Ovary (tissue), 9 donors: ENCODE measurements around the gene RPS6KL1. TPM values are rescaled to one million over a fixed set of nuclear protein-coding genes. Genes with fewer than 3 reads are reported as not detected.

Experiments used
- DNase-seq, 5 donors: peaks; one replicate each; pipeline ENCODE4 v3.0.0-alpha.2; 2019 to 2020
- H3K27ac ChIP-seq, 2 donors: fragments of 200-600 bp; one replicate each; pipeline versions ENCODE4 v1.5.1 to v1.8.0; 2019 to 2022
- H3K27me3 ChIP-seq: fragments of 200-600 bp; one replicate; pipeline ENCODE4 v1.8.0; 2022
- H3K36me3 ChIP-seq: fragments of 200-600 bp; sonication (generic); one replicate; pipeline ENCODE4 v1.5.1; 2019
- H3K4me1 ChIP-seq: one replicate; pipeline ENCODE4 v1.8.1; 2013; ENCODE audit warnings: mild to moderate bottlenecking, moderate library complexity; ENCODE audit not compliant: insufficient read depth
- H3K4me3 ChIP-seq: fragments of 200-600 bp; sonication (generic); one replicate; pipeline ENCODE4 v1.5.1; 2017
- H3K9me3 ChIP-seq, 2 donors: fragments of 200-600 bp in 1 of 2; sonication (generic) in 1 of 2; one replicate each; pipeline versions ENCODE4 v1.5.1 to v1.8.1; 2013 to 2019; ENCODE audit warnings: mild to moderate bottlenecking in 1 of 2, moderate library complexity in 1 of 2
- EP300 ChIP-seq: sonication (generic); formaldehyde crosslinking; IDR thresholded peaks from one replicate; pipeline ENCODE4 v1.6.1; 2017; ENCODE audit warnings: antibody characterized with exemption
- POLR2A ChIP-seq: fragments of 450-650 bp; IDR thresholded peaks from one replicate; pipeline ENCODE4 v1.6.1; 2017; ENCODE audit warnings: antibody characterized with exemption, mild to moderate bottlenecking, moderate library complexity
- WGBS, 3 donors: extraction: QIAGEN DNeasy Blood & Tissue Kit in 1 of 3; methylation state at CpG; one replicate each; pipeline versions ENCODE4 v1.1.5 to v1.1.7; 2013 to 2017; 5-methylcytosine and 5-hydroxymethylcytosine counted together
- intact Hi-C, 4 donors: fragments of 100-400 bp; cut with DNase I; formaldehyde crosslinking; loops; one replicate each; pipeline versions ENCODE4 v1.11.0 to v1.15.1; 2022 to 2023
- polyA plus RNA-seq, 2 donors: library from polyadenylated mRNA; stranded (reverse); fragments of 200-250 nt in 1 of 2; fragments of 350-450 nt in 1 of 2; fragmentation: Illumina TruSeq in 1 of 2; extraction: RNeasy Lipid Tissue Mini Kit (QIAGEN cat#74804) in 1 of 2; gene quantifications; one replicate each; pipeline ENCODE4 v1.2.3, GENCODE V29; 2013 to 2014
- total RNA-seq, 7 donors: library from RNA; depleted of rRNA in 2 of 7; stranded (reverse); fragments of >200 nt in 2 of 7; fragmentation: NEBNext Ultra II Directional in 3 of 7; extraction: Animal tissue kit (Norgen Biotek cat#: 25700) in 3 of 7; gene quantifications; one replicate each; pipeline versions ENCODE4 v1.1.0 to v1.2.4, GENCODE V29; 2016 to 2023
- TF ChIP-seq, protein P1 (sequence below), 3 donors: fragments of 450-650 bp in 2 of 3; fragments of 200-600 bp in 1 of 3; IDR thresholded peaks; one replicate each; pipeline versions ENCODE4 v1.5.1 to v1.8.0; 2016 to 2022; ENCODE audit warnings: antibody characterized with exemption in 3 of 3, mild to moderate bottlenecking in 1 of 3
- donor health status: DM: no; HTN: no; CAD: no; lungs with moderate emphysema.
- donor health status: DM: no; HTN: no; CAD: no.
- donor health status: Bipolar disorder and iron deficiency.
- donor health status: DM: yes; HTN: yes; CAD: no.
- donor health status: DM: no; HTN: no; CAD: no.
- donor health status: DM: yes; HTN: yes; CAD: no.

RPS6KL1 gene
- total and polyA plus RNA-seq, 9 donors: 0.24 to 3.0 (median 1.7) TPM

DNA sequence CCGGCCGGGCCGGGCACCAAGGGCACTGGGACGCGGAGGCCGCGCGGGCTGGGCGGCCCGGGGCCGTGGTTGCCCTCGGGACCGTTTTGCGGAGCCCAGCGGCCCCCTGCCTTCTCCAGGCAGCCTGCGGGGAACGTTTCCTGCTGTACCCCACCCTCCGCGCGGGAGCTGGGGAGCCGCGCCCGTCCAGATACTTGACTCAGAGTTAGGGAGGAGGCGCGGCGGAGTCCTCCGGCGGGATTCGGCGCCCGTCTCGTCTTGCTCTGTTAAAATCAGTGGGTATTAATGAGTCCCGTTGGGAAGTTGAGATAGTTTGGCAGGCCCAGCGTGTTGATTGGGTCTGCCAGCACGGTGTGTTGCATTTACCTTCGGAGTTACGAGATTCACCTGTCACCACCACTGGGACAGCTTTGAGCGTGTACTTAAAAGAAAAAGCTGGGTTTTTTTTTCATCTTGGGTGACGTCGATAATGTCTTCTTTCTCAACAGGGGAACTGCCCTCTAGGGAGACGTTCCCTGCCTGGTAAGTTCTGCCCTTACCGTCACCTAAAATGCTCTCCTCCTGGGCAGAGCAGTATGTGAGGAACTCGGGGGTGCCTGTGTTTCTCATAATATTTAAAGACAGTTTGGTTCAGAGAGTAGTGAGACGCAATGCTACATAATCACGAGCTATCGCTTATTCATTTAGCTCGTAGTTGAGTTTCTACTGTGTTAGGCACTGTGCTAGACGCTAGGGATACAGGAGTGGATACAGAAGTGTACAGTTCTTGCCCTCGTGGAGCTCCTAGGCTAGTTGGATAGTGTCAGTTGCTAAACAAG is 40.7 kb downstream of the RPS6KL1 start:
- WGBS, 3 donors: 0 to 1% (median 1%) methylated on average over 26 to 49 of the region's 49 CpGs
- H3K27me3 ChIP-seq: no peaks in the 10 kb centered on the region
- peak overlapping the region; percentile 100 for H3K4me3 ChIP-seq
- TF ChIP-seq EP300 (no peak), POLR2A (no peak)
- TF ChIP-seq, protein P1, sequence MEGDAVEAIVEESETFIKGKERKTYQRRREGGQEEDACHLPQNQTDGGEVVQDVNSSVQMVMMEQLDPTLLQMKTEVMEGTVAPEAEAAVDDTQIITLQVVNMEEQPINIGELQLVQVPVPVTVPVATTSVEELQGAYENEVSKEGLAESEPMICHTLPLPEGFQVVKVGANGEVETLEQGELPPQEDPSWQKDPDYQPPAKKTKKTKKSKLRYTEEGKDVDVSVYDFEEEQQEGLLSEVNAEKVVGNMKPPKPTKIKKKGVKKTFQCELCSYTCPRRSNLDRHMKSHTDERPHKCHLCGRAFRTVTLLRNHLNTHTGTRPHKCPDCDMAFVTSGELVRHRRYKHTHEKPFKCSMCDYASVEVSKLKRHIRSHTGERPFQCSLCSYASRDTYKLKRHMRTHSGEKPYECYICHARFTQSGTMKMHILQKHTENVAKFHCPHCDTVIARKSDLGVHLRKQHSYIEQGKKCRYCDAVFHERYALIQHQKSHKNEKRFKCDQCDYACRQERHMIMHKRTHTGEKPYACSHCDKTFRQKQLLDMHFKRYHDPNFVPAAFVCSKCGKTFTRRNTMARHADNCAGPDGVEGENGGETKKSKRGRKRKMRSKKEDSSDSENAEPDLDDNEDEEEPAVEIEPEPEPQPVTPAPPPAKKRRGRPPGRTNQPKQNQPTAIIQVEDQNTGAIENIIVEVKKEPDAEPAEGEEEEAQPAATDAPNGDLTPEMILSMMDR (IDR thresholded peaks at IDR 0.05): no peak
- intact Hi-C loops: no loop called here
- peak overlapping the region; percentile 78 to 83 for H3K27ac ChIP-seq
- DNase-seq: peak in 2 of 5 donors; percentile 42 to 43
- H3K36me3 ChIP-seq: no peaks in the 10 kb centered on the region
- H3K9me3 ChIP-seq: no peaks in the 10 kb centered on the region
- H3K4me1 ChIP-seq: peaks cover 12% of the 10 kb centered on the region

DNA sequence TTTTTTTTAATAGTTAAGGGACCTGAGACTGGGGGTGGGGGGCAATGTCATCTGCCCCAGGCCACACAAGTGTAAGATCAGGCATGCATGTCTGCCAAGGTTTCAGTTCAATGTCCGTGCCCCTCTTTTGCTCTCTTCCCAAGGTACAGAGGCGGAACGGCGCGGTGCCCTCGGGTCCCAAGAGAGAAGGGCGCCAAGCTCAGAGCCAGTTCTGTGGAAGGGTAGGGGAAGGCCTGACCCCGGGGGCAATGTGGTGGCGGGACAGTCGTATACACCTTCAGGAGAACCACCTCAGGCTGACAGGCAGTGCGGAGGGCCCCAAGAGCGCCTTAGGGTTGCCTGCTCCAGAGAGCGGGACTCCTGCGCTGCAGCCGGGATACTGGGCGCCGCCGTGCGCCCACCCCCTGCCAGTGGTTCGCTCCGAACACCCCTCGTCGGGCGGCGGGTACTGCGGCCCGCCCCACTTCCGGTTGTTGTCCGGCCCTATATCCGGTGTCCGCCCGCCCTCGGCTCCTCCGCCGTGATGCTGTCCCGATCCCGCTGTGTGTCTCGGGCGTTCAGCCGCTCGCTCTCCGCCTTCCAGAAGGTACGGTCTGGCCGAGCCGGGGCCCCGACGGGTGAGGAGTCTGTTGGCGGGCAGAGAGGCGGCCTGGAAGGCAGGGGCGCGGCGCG is 41.5 kb downstream of the RPS6KL1 start, which contains the start of gene DLST:
TSS of gene DLST (plus strand) at position 486 of the 672 bp plus-strand sequence. CDS start at position 524, 38 bp downstream.
- Histone ChIP-seq H3K4me1 (peaks cover 12% of the 10 kb centered on the region), H3K36me3 (no peaks in the 10 kb centered on the region), H3K4me3 (peak within 1 kb of the TSS; percentile 100), H3K27me3 (no peaks in the 10 kb centered on the region), H3K9me3 (no peaks in the 10 kb centered on the region), H3K27ac (peak within 1 kb of the TSS; percentile 78 to 83)
- intact Hi-C loops: no loop called here
- WGBS, 3 donors: 0 to 1% (median 0%) methylated on average over 39 to 53 of the region's 53 CpGs
- DNase-seq: peak; percentile 83 to 91 (median 87)
- peak; percentile 65 for TF ChIP-seq POLR2A
- TF ChIP-seq, protein P1 (IDR thresholded peaks at IDR 0.05): no peak

DNA sequence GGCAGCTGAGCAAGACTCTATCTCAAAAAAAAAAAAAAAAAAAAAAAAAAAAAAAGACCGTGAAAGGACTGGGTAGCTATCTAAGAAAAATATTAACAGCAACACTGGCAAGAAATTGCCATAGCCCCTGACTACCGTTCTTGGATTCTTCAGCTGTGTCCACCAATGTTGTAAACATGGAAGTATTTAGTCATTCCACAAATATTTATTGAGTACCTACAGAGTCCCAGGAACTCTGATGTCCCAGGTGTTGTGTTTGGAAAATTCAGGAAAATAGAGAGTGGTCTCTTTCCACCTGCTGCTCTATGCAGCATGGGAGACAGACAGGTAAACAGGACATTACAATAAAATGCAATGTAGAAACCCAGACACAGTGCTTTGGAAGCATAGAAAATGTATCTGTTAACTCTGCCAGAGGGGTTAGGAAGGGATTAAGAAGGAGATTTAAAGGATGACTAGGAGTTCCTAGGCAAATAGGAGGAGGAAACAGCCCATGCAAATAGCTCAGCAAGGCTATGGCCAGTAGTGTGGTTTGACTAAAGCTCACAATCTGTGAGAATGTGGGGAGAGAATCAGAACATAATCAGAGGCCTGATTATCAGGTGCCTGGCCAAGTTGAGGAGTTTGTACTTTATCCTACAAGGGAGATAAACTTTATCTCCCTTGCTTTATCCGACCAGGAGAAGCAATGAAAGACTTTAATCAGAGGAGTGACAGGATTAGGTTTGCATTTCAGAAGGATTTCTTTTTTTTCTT is 43.5 kb downstream of the RPS6KL1 start:
- 47 to 58% (median 50%) methylated on average over 3 of the region's 3 CpGs for WGBS, 3 donors
- intact Hi-C loops: no loop called here

More for the DNA sequence above, 43.5 kb downstream of the RPS6KL1 start:
- H3K9me3 ChIP-seq: no peaks in the 10 kb centered on the region
- no peak overlapping the region for H3K4me3 ChIP-seq
- no peaks in the 10 kb centered on the region for H3K27me3 ChIP-seq
- H3K36me3 ChIP-seq: no peaks in the 10 kb centered on the region
- peaks cover 8% of the 10 kb centered on the region for H3K4me1 ChIP-seq
- DNase-seq: no peak
- H3K27ac ChIP-seq: no peak overlapping the region
- TF ChIP-seq POLR2A: no peak
- TF ChIP-seq, protein P1 (IDR thresholded peaks at IDR 0.05): no peak
- no peak for TF ChIP-seq EP300
